22Rv1 (cell line): ENCODE measurements around the gene HAX1.
"Not testable (repeated sequence)": the region's sequence is repeated elsewhere in the genome, so short reads cannot be mapped to it uniquely, and the experiment has no call there.

Source experiments
- H3K27ac ChIP-seq: fragments of 450-650 bp; 2 replicates; pipeline ENCODE4 v1.5.1; 2017
- CTCF ChIP-seq: fragments of 450-650 bp; IDR thresholded peaks from 2 replicates; pipeline ENCODE4 v1.5.1; 2017; ENCODE audit warnings: mild to moderate bottlenecking
- ZFX ChIP-seq: fragments of 450-650 bp; IDR thresholded peaks from 2 replicates; pipeline ENCODE4 v1.6.1; 2017; ENCODE audit warnings: antibody characterized with exemption, borderline replicate concordance

HAX1 gene

GRCh38 chr1:154313066-154313356 lies 40.6 kb downstream of the HAX1 start:
- TF ChIP-seq ZFX: no peak
- TF ChIP-seq CTCF: no peak
- H3K27ac ChIP-seq: no peak overlapping the region

- not testable (repeated sequence) for H3K27ac ChIP-seq
Measured at GRCh38 chr1:154314226-154314625, 41.8 kb downstream of the HAX1 start.

GRCh38 chr1:154316704-154317103 lies 44.3 kb downstream of the HAX1 start:
- TF ChIP-seq ZFX (no peak), CTCF (no peak)
- H3K27ac ChIP-seq: no peak overlapping the region

- no peak for TF ChIP-seq CTCF
- no peak for TF ChIP-seq ZFX
- H3K27ac ChIP-seq: no peak overlapping the region
Measured at GRCh38 chr1:154318386-154318785, 46.0 kb downstream of the HAX1 start.

- no peak for TF ChIP-seq ZFX
- no peak for TF ChIP-seq CTCF
- no peak within 1 kb of the TSS for H3K27ac ChIP-seq
Measured at GRCh38 chr1:154320882-154321608, 48.6 kb downstream of the HAX1 start, which contains the start of gene AQP10. Gene AQP10 (plus strand): TSS chr1:154321093. CDS start chr1:154321156, 63 bp downstream.

- H3K27ac ChIP-seq: not testable (repeated sequence)
Measured at GRCh38 chr1:154321609-154321934, 49.1 kb downstream of the HAX1 start.

- TF ChIP-seq CTCF (no peak), ZFX (no peak)
- no peak overlapping the region for H3K27ac ChIP-seq
Measured at GRCh38 chr1:154323493-154323892, 51.1 kb downstream of the HAX1 start.

- H3K27ac ChIP-seq: no peak overlapping the region
- TF ChIP-seq ZFX (no peak), CTCF (no peak)
Measured at GRCh38 chr1:154324241-154324640, 51.8 kb downstream of the HAX1 start.
